H1 (cell line): ENCODE results near the gene GDF2. TPM values are rescaled to one million over a fixed set of nuclear protein-coding genes. Genes with fewer than 3 reads are reported as not detected.

Experiments
- CTCF ChIP-seq, 3 experiments: IDR thresholded peaks; 1 replicate in 2 of 3; 2 replicates in 1 of 3; pipeline versions ENCODE4 v1.5.1 to v1.6.1; 2011; ENCODE audit warnings: low read length in 3 of 3, mild to moderate bottlenecking in 3 of 3, inconsistent platforms in 2 of 3, low read depth in 1 of 3, moderate library complexity in 1 of 3; ENCODE audit not compliant: insufficient read depth in 1 of 3; ENCODE audit errors: control extremely low read depth in 1 of 3
- POLR2A ChIP-seq, 2 experiments: IDR thresholded peaks; 1 replicate in 1 of 2; 2 replicates in 1 of 2; pipeline ENCODE4 v1.6.1; 2011; ENCODE audit warnings: low read depth in 2 of 2, low read length in 2 of 2, mild to moderate bottlenecking in 2 of 2; ENCODE audit errors: control extremely low read depth in 1 of 2
- RXRA ChIP-seq: IDR thresholded peaks from 2 replicates; pipeline ENCODE4 v1.6.1; 2011; ENCODE audit warnings: low read depth, mild to moderate bottlenecking, low read length, moderate library complexity; ENCODE audit not compliant: insufficient read depth
- polyA plus RNA-seq, 7 experiments: library from polyadenylated mRNA; depleted of rRNA in 3 of 7; stranded (reverse) in 5 of 7; unstranded in 2 of 7; fragments of >200 nt in 5 of 7; fragments of 200-250 nt in 2 of 7; gene quantifications; 1 replicate in 5 of 7; 2 replicates in 1 of 7; 4 replicates in 1 of 7; pipeline versions ENCODE4 v1.2.1 to v1.2.3, GENCODE V29; 2011 to 2013; ENCODE audit warnings: missing spikeins in 2 of 7, mixed read lengths in 2 of 7
- total RNA-seq: library from RNA; stranded (reverse); fragmentation: NEBNext Ultra II Directional; extraction: Animal tissue kit (Norgen Biotek cat#: 25700); gene quantifications from 2 replicates; pipeline ENCODE4 v1.2.1, GENCODE V29; 2021

The GDF2 gene
- total and polyA plus RNA-seq, 2 of the 8 experiments (the other 6 are each of a cell fraction or from before 2014, with no cell fraction given) = not detected

- TF ChIP-seq RXRA (no peak), CTCF (IDR thresholded peaks at IDR 0.05; ENCODE audit: control extremely low read depth in 1 of 3, insufficient read depth in 1 of 3, low read depth in 1 of 3, low read length in 3 of 3) (no peak), POLR2A (IDR thresholded peaks at IDR 0.05; ENCODE audit: control extremely low read depth in 1 of 2, low read depth in 2 of 2, low read length in 2 of 2) (no peak)
These were observed 26.8 kb upstream of the GDF2 start (continued) for GRCh38 chr10:47295411-47295810.
